Activated CD8-positive, alpha-beta memory T cell treated with anti-CD3 and anti-CD28 coated beads for 48 hours (primary cell): ENCODE results near the gene KRT71.
A peak's percentile ranks its signal among the peaks of the same experiment; 100 is the strongest.

Experiments used
- DNase-seq, 3 experiments: peaks; one replicate each; pipeline ENCODE4 v3.0.0-alpha.2; 2020; ENCODE audit warnings: low read depth in 2 of 3, low spot score in 2 of 3

The KRT71 gene

GRCh38 chr12:52575948-52576347, 23.0 kb upstream of the KRT71 start:
- DNase-seq: no peak

- DNase-seq: no peak
Observed at GRCh38 chr12:52575256-52575655, 22.3 kb upstream of the KRT71 start.

- DNase-seq: no peak
Observed at GRCh38 chr12:52573743-52574142, 20.8 kb upstream of the KRT71 start, which contains the start of gene KRT74. Gene KRT74, minus strand, starts transcription at chr12:52573843. Its CDS starts 66 bp downstream, at chr12:52573777.

- no peak for DNase-seq
Observed at GRCh38 chr12:52573306-52573705, 20.4 kb upstream of the KRT71 start.

GRCh38 chr12:52570511-52570910, 17.6 kb upstream of the KRT71 start:
- DNase-seq: no peak

GRCh38 chr12:52568111-52568510, 15.2 kb upstream of the KRT71 start:
- DNase-seq: no peak

- peak in 1 of 3 experiments; percentile 19 for DNase-seq
Observed at GRCh38 chr12:52566847-52567291, 13.9 kb upstream of the KRT71 start.

GRCh38 chr12:52564582-52564981, 11.6 kb upstream of the KRT71 start:
- DNase-seq: no peak

- no peak for DNase-seq
Observed at GRCh38 chr12:52561880-52562449, 9.0 kb upstream of the KRT71 start.

- DNase-seq: no peak
Observed at GRCh38 chr12:52559979-52560378, 7.0 kb upstream of the KRT71 start.

GRCh38 chr12:52558781-52559445, 6.0 kb upstream of the KRT71 start:
- no peak for DNase-seq

GRCh38 chr12:52557476-52557875, 4.5 kb upstream of the KRT71 start:
- no peak for DNase-seq

GRCh38 chr12:52555577-52555976, 2.6 kb upstream of the KRT71 start:
- DNase-seq: no peak

- DNase-seq: no peak
Observed at GRCh38 chr12:52552055-52552454, 890 bp downstream of the KRT71 start.

GRCh38 chr12:52551216-52551865, 1.6 kb downstream of the KRT71 start:
- DNase-seq: no peak

- no peak for DNase-seq
Observed at GRCh38 chr12:52546126-52546525, 6.8 kb downstream of the KRT71 start.

GRCh38 chr12:52543985-52544883, 8.7 kb downstream of the KRT71 start:
- no peak for DNase-seq

GRCh38 chr12:52542785-52543318, 10.1 kb downstream of the KRT71 start:
- no peak for DNase-seq

GRCh38 chr12:52542157-52542556, 10.8 kb downstream of the KRT71 start:
- DNase-seq: no peak

GRCh38 chr12:52541709-52542108, 11.2 kb downstream of the KRT71 start:
- DNase-seq: no peak

GRCh38 chr12:52540531-52540930, 12.4 kb downstream of the KRT71 start:
- DNase-seq: no peak
